ENCODE results near the gene MALAT1.
"Not testable (repeated sequence)": the region's sequence is repeated elsewhere in the genome, so short reads cannot be mapped to it uniquely, and the experiment has no call there.

DNA sequence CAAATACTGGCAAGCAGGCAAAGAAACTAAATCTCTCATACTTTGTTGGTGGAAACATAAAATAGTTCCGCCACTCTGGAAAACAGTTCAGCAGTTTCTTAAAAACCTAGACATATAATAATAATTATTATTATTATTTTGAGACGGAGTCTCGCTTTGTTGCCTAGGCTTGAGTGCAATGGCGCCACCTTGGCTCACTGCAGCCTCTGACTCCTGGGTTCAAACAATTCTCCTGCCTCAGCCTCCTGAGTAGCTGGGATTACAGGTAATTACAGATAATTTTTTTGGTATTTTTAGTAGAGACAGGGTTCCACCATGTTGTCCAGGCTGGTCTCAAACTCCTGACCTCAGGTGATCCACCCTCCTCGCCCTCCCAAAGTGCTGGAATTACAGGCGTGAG is 31.5 kb upstream of the MALAT1 start:
- TF ChIP-seq, protein P1, sequence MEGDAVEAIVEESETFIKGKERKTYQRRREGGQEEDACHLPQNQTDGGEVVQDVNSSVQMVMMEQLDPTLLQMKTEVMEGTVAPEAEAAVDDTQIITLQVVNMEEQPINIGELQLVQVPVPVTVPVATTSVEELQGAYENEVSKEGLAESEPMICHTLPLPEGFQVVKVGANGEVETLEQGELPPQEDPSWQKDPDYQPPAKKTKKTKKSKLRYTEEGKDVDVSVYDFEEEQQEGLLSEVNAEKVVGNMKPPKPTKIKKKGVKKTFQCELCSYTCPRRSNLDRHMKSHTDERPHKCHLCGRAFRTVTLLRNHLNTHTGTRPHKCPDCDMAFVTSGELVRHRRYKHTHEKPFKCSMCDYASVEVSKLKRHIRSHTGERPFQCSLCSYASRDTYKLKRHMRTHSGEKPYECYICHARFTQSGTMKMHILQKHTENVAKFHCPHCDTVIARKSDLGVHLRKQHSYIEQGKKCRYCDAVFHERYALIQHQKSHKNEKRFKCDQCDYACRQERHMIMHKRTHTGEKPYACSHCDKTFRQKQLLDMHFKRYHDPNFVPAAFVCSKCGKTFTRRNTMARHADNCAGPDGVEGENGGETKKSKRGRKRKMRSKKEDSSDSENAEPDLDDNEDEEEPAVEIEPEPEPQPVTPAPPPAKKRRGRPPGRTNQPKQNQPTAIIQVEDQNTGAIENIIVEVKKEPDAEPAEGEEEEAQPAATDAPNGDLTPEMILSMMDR (IDR thresholded peaks at IDR 0.05), result not testable (repeated sequence)
- TF ChIP-seq EZH2 (IDR thresholded peaks at IDR 0.05), result not testable (repeated sequence)

All from neural progenitor cell (in vitro differentiated cells).